HepG2 (cell line): ENCODE data around the gene NINJ2. TPM values are rescaled to one million over a fixed set of nuclear protein-coding genes. Genes with fewer than 3 reads are reported as not detected.

Experiments
- ATF2 ChIP-seq: sonication (generic); formaldehyde crosslinking; IDR thresholded peaks from 2 replicates; pipeline ENCODE4 v1.4.0; 2020; ENCODE audit warnings: missing genetic modification reagents
- CBFB ChIP-seq: sonication (generic); formaldehyde crosslinking; IDR thresholded peaks from 2 replicates; pipeline ENCODE4 v1.4.0; 2020; ENCODE audit warnings: missing genetic modification reagents
- DPF2 ChIP-seq: sonication (generic); formaldehyde crosslinking; IDR thresholded peaks from 2 replicates; pipeline ENCODE4 v1.4.0; 2020; ENCODE audit warnings: mild to moderate bottlenecking, low read depth, missing genetic modification reagents, borderline replicate concordance
- ESRRA ChIP-seq: sonication (generic); formaldehyde crosslinking; IDR thresholded peaks from 2 replicates; pipeline ENCODE4 v1.5.1; 2020; ENCODE audit warnings: mild to moderate bottlenecking, low read depth, missing genetic modification reagents
- MLLT10 ChIP-seq: sonication (generic); formaldehyde crosslinking; IDR thresholded peaks from 2 replicates; pipeline ENCODE4 v1.4.0; 2020; ENCODE audit warnings: missing genetic modification reagents
- MNT ChIP-seq: fragments of 450-650 bp; IDR thresholded peaks from 2 replicates; pipeline ENCODE4 v1.6.1; 2016
- MXD1 ChIP-seq: sonication (generic); formaldehyde crosslinking; IDR thresholded peaks from 2 replicates; pipeline ENCODE4 v1.4.0; 2020; ENCODE audit warnings: mild to moderate bottlenecking, missing genetic modification reagents
- MXI1 ChIP-seq: IDR thresholded peaks from 3 replicates; pipeline ENCODE4 v1.6.1; 2012; ENCODE audit warnings: low read depth, low read length, inconsistent platforms, borderline replicate concordance
- NCOA2 ChIP-seq: sonication (generic); formaldehyde crosslinking; IDR thresholded peaks from 2 replicates; pipeline ENCODE4 v1.8.0; 2022; ENCODE audit warnings: inconsistent platforms
- NFATC3 ChIP-seq: sonication (generic); formaldehyde crosslinking; IDR thresholded peaks from 2 replicates; pipeline ENCODE4 v1.5.1; 2020; ENCODE audit warnings: mild to moderate bottlenecking, missing genetic modification reagents
- POGZ ChIP-seq: sonication (generic); formaldehyde crosslinking; IDR thresholded peaks from 2 replicates; pipeline ENCODE4 v1.4.0; 2020; ENCODE audit warnings: mild to moderate bottlenecking, missing genetic modification reagents
- RXRB ChIP-seq: IDR thresholded peaks from 2 replicates; pipeline ENCODE4 v1.6.1; 2016; ENCODE audit warnings: borderline replicate concordance, missing genetic modification reagents, missing compliant biosample characterization
- TEAD3 ChIP-seq: optimal IDR thresholded peaks from 2 replicates; pipeline ENCODE3; 2016; ENCODE audit warnings: borderline replicate concordance
- TMF1 ChIP-seq: sonication (generic); formaldehyde crosslinking; IDR thresholded peaks from 2 replicates; pipeline ENCODE4 v1.8.1; 2022; ENCODE audit warnings: low read depth, missing genetic modification reagents
- ZNF142 ChIP-seq: sonication (generic); formaldehyde crosslinking; IDR thresholded peaks from 2 replicates; pipeline ENCODE4 v1.4.0; 2020; ENCODE audit warnings: missing genetic modification reagents
- ZNF205 ChIP-seq: IDR thresholded peaks from 2 replicates; pipeline ENCODE4 v1.6.1; 2018; ENCODE audit warnings: missing biosample characterization, missing genetic modification reagents
- ZNF335 ChIP-seq: sonication (generic); formaldehyde crosslinking; IDR thresholded peaks from 2 replicates; pipeline ENCODE4 v1.4.0; 2020; ENCODE audit warnings: missing genetic modification reagents
- ZNF430 ChIP-seq: sonication (generic); formaldehyde crosslinking; IDR thresholded peaks from 2 replicates; pipeline ENCODE4 v1.9.0; 2021; ENCODE audit warnings: mild to moderate bottlenecking, missing genetic modification reagents
- polyA plus RNA-seq, 8 experiments: library from polyadenylated mRNA; depleted of rRNA in 3 of 8; stranded (reverse) in 7 of 8; unstranded in 1 of 8; fragments of >200 nt; fragmentation: Illumina TruSeq in 4 of 8; extraction: Trizol in 4 of 8; gene quantifications; 2 replicates each; pipeline versions ENCODE4 v1.2.1 to v1.2.3, GENCODE V29; 2011 to 2016; ENCODE audit warnings: low read depth in 4 of 8, missing spikeins in 1 of 8, mixed read lengths in 1 of 8; ENCODE audit not compliant: insufficient read depth in 1 of 8
- total RNA-seq, 5 experiments: library from RNA; depleted of rRNA; stranded (reverse); fragments of >200 nt; fragmentation: Illumina TruSeq; extraction: Trizol; gene quantifications; 2 replicates each; pipeline ENCODE4 v1.2.3, GENCODE V29; 2016; ENCODE audit warnings: low read depth in 1 of 5

Gene NINJ2
- total and polyA plus RNA-seq, 2 of the 13 experiments (the other 11 are each of a cell fraction or from before 2014, with no cell fraction given), result 0.62 to 3.8 TPM

- TF ChIP-seq ZNF142 (CRISPR knock-in tag) (no peak), ZNF430 (CRISPR knock-in tag) (no peak), NCOA2 (peak; percentile 55; the same call in 1 of the 2 replicates), ATF2 (CRISPR knock-in tag) (0 out of 2 replicates have a peak, but pooled peaks have one; percentile 23), NFATC3 (CRISPR knock-in tag) (no peak), TEAD3 (CRISPR knock-in tag) (peak; percentile 56), MNT (peak; percentile 17; the same call in 1 of the 2 replicates), MLLT10 (CRISPR knock-in tag) (no peak), MXD1 (CRISPR knock-in tag) (no peak), MXI1 (no peak), POGZ (CRISPR knock-in tag) (0 out of 2 replicates have a peak, but pooled peaks have one; percentile 31), CBFB (CRISPR knock-in tag) (peak; percentile 97), TMF1 (no peak), DPF2 (CRISPR knock-in tag) (peak; percentile 41; the same call in 1 of the 2 replicates), ZNF335 (CRISPR knock-in tag) (no peak), RXRB (0 out of 2 replicates have a peak, but pooled peaks have one; percentile 52), ZNF205 (CRISPR knock-in tag) (0 out of 2 replicates have a peak, but pooled peaks have one; percentile 23), ESRRA (CRISPR knock-in tag) (no peak)
These were observed 31.7 kb upstream of the NINJ2 start (continued) for GRCh38 chr12:694734-695503.
